ENCODE measurements around the gene DLGAP4.

DLGAP4 gene

DNA sequence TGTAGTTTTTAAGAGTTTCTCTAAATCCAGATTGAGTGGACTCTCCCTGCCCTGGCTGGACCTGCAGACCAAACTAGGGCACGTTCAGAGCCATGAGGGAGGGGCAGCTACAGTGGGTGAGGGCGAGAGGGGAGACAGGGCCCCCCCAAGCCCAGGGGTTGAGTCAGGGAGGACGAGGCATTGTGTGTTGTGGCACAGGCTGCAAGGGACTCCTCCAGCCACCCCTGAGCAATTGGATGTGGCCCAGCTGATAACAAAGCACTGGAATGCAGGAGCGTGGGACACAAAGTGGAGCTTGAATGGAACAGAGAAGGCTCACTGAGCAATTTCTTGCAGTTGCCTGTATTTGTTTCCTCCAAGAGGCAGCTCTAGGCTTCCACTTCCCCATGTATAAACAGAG is 191.7 kb downstream of the DLGAP4 start:
- no peak for DNase-seq (ENCODE audit: low read depth in 1 of 2, low spot score in 1 of 2)
- no peak for TF ChIP-seq SPI1 (IDR thresholded peaks at IDR 0.05; ENCODE audit: borderline replicate concordance, low read depth)
- no peak for TF ChIP-seq POLR2AphosphoS5 (IDR thresholded peaks at IDR 0.05; ENCODE audit: low read depth)
- TF ChIP-seq, protein P1, sequence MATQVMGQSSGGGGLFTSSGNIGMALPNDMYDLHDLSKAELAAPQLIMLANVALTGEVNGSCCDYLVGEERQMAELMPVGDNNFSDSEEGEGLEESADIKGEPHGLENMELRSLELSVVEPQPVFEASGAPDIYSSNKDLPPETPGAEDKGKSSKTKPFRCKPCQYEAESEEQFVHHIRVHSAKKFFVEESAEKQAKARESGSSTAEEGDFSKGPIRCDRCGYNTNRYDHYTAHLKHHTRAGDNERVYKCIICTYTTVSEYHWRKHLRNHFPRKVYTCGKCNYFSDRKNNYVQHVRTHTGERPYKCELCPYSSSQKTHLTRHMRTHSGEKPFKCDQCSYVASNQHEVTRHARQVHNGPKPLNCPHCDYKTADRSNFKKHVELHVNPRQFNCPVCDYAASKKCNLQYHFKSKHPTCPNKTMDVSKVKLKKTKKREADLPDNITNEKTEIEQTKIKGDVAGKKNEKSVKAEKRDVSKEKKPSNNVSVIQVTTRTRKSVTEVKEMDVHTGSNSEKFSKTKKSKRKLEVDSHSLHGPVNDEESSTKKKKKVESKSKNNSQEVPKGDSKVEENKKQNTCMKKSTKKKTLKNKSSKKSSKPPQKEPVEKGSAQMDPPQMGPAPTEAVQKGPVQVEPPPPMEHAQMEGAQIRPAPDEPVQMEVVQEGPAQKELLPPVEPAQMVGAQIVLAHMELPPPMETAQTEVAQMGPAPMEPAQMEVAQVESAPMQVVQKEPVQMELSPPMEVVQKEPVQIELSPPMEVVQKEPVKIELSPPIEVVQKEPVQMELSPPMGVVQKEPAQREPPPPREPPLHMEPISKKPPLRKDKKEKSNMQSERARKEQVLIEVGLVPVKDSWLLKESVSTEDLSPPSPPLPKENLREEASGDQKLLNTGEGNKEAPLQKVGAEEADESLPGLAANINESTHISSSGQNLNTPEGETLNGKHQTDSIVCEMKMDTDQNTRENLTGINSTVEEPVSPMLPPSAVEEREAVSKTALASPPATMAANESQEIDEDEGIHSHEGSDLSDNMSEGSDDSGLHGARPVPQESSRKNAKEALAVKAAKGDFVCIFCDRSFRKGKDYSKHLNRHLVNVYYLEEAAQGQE (IDR thresholded peaks at IDR 0.05; ENCODE audit: insufficient replicate concordance, low read depth), result no peak
- TF ChIP-seq GABPA (IDR thresholded peaks at IDR 0.05; ENCODE audit: low read depth), result no peak
- TF ChIP-seq, protein P2, sequence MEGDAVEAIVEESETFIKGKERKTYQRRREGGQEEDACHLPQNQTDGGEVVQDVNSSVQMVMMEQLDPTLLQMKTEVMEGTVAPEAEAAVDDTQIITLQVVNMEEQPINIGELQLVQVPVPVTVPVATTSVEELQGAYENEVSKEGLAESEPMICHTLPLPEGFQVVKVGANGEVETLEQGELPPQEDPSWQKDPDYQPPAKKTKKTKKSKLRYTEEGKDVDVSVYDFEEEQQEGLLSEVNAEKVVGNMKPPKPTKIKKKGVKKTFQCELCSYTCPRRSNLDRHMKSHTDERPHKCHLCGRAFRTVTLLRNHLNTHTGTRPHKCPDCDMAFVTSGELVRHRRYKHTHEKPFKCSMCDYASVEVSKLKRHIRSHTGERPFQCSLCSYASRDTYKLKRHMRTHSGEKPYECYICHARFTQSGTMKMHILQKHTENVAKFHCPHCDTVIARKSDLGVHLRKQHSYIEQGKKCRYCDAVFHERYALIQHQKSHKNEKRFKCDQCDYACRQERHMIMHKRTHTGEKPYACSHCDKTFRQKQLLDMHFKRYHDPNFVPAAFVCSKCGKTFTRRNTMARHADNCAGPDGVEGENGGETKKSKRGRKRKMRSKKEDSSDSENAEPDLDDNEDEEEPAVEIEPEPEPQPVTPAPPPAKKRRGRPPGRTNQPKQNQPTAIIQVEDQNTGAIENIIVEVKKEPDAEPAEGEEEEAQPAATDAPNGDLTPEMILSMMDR (IDR thresholded peaks at IDR 0.05; ENCODE audit: insufficient read depth, low read length), result no peak
- Histone ChIP-seq H3K4me3 (replicated peaks; ENCODE audit: insufficient read depth, low read length) (no peak overlapping the region), H3K27me3 (ENCODE audit: insufficient read depth, poor library complexity, severe bottlenecking) (no peaks in the 10 kb centered on the region), H3K27ac (replicated peaks) (no peak overlapping the region)

DNA sequence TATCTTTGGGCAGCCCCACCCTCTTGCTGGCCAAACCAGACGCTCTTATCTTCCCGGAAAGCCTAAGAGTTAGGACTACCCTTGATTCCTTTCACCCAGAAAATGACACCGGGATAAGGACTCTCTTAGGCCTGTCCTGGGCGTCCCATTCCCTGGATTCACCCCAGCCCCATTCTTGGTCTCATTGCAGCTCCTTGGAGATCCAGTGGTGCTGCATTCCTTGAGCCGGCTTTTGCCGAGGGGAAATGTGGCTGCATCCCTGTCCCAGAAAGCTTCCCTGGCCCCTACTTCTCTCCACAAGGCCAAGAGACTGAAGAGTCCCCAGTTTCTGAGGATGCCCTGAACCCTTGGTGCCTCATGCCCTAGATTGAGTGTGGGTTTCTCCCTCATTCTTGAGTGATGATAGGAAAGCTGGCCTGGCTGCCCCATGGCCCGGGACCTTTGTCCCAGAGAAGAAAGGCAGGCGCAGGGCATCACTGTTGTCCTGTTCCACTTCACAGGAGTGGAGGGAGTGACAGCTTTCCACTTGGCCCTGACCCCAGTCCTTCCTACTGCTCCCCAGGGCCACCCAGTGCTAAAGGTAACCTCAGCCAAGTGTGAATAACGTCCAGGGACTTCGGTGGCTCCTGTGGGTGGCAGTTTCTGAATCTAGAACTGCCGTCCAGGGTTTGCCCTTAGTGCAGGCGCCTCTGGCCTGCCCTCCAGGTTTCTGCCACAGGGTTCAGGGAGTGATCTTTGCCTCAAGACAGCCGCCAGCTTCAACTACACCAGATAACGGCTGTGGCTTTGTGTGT is 192.4 kb downstream of the DLGAP4 start:
- Histone ChIP-seq H3K27me3 (ENCODE audit: insufficient read depth, poor library complexity, severe bottlenecking) (no peaks in the 10 kb centered on the region), H3K4me3 (replicated peaks; ENCODE audit: insufficient read depth, low read length) (no peak overlapping the region), H3K27ac (replicated peaks) (no peak overlapping the region)
- no peak for DNase-seq (ENCODE audit: low read depth in 1 of 2, low spot score in 1 of 2)
- TF ChIP-seq SPI1 (IDR thresholded peaks at IDR 0.05; ENCODE audit: borderline replicate concordance, low read depth), result no peak
- TF ChIP-seq, protein P1 (IDR thresholded peaks at IDR 0.05; ENCODE audit: insufficient replicate concordance, low read depth), result no peak
- no peak for TF ChIP-seq GABPA (IDR thresholded peaks at IDR 0.05; ENCODE audit: low read depth)

DNA sequence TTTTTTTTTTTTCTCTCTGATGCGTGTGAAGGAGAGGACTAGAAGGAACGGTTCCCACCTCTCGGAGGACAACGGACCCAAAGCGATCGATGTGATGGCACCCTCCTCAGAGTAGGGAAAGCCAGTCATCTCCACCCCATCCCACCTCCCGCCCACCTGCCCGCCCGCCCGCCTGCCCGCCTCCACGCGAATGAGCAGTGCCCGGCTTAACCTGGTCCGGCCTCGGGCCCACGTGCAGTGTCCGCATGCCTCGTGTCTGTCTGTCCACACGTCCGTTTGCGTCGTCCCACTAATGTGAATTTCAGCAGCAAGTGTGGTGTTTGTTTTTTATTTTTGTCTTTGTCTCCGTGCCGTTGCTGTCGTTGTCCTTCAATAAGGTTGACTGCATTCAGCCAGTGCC is 193.1 kb downstream of the DLGAP4 start:
- no peak for DNase-seq (ENCODE audit: low read depth in 1 of 2, low spot score in 1 of 2)
- H3K27ac ChIP-seq (replicated peaks), result no peak overlapping the region
- H3K27me3 ChIP-seq (ENCODE audit: insufficient read depth, poor library complexity, severe bottlenecking), result no peaks in the 10 kb centered on the region
- TF ChIP-seq GABPA (IDR thresholded peaks at IDR 0.05; ENCODE audit: low read depth), result no peak
- TF ChIP-seq, protein P2 (IDR thresholded peaks at IDR 0.05; ENCODE audit: insufficient read depth, low read length), result no peak
- TF ChIP-seq, protein P1 (IDR thresholded peaks at IDR 0.05; ENCODE audit: insufficient replicate concordance, low read depth), result no peak
- no peak for TF ChIP-seq SPI1 (IDR thresholded peaks at IDR 0.05; ENCODE audit: borderline replicate concordance, low read depth)
- H3K4me3 ChIP-seq (replicated peaks; ENCODE audit: insufficient read depth, low read length), result no peak overlapping the region
